Measurements from ENCODE around the gene IKBKG.
"Not testable (repeated sequence)": the region's sequence is repeated elsewhere in the genome, so short reads cannot be mapped to it uniquely, and the experiment has no call there.

The IKBKG gene

GRCh38 chrX:154547245-154548027 lies at the start of gene IKBKG:
Gene IKBKG (plus strand): TSS chrX:154547620. CDS start chrX:154552003, 4,383 bp downstream.
- Histone ChIP-seq H3K4me3 (peak within 1 kb of the TSS; percentile 87), H3K27ac (peak within 1 kb of the TSS; percentile 65 to 96)
- DNase-seq (ENCODE audit: low spot score) = peak; percentile 93
- no peak for TF ChIP-seq CTCF (IDR thresholded peaks at IDR 0.05)

- H3K4me3 ChIP-seq; H3K27ac ChIP-seq; DNase-seq (ENCODE audit: low spot score): not testable (repeated sequence)
Observed at GRCh38 chrX:154501423-154501822, 46.0 kb upstream of the IKBKG start.

GRCh38 chrX:154502098-154502497 lies 45.3 kb upstream of the IKBKG start:
- TF ChIP-seq CTCF (IDR thresholded peaks at IDR 0.05) = no peak

GRCh38 chrX:154502989-154503388 lies 44.4 kb upstream of the IKBKG start:
- no peak for TF ChIP-seq CTCF (IDR thresholded peaks at IDR 0.05)
- Histone ChIP-seq H3K27ac (no peak overlapping the region), H3K4me3 (no peak overlapping the region)
- no peak for DNase-seq (ENCODE audit: low spot score)

More at GRCh38 chrX:154502098-154502497, 45.3 kb upstream of the IKBKG start:
- Histone ChIP-seq H3K27ac (no peak overlapping the region), H3K4me3 (no peak overlapping the region)
- no peak for DNase-seq (ENCODE audit: low spot score)

- Histone ChIP-seq H3K27ac (no peak overlapping the region), H3K4me3 (no peak overlapping the region)
- DNase-seq (ENCODE audit: low spot score) = no peak
- no peak for TF ChIP-seq CTCF (IDR thresholded peaks at IDR 0.05)
Observed at GRCh38 chrX:154505734-154506133, 41.7 kb upstream of the IKBKG start.

GRCh38 chrX:154506483-154507332 lies 40.7 kb upstream of the IKBKG start:
- no peak for DNase-seq (ENCODE audit: low spot score)
- Histone ChIP-seq H3K4me3 (no peak overlapping the region), H3K27ac (no peak overlapping the region)
- TF ChIP-seq CTCF (IDR thresholded peaks at IDR 0.05) = no peak

- no peak overlapping the region for H3K4me3 ChIP-seq
- H3K27ac ChIP-seq = no peak overlapping the region
- no peak for TF ChIP-seq CTCF (IDR thresholded peaks at IDR 0.05)
- no peak for DNase-seq (ENCODE audit: low spot score)
Observed at GRCh38 chrX:154507673-154508383, 39.6 kb upstream of the IKBKG start.
